GM12874 (cell line): ENCODE results near the gene C1QA.

ENCODE experiments used
- CTCF ChIP-seq: IDR thresholded peaks from 2 replicates; pipeline ENCODE4 v1.5.1; 2011; ENCODE audit warnings: low read depth, mild to moderate bottlenecking, control low read depth, low read length, moderate library complexity; ENCODE audit not compliant: insufficient read depth

Gene C1QA

GRCh38 chr1:22677931-22678896 lies 41.8 kb downstream of the C1QA start:
- TF ChIP-seq CTCF, result no peak

GRCh38 chr1:22680726-22681125 lies 44.3 kb downstream of the C1QA start:
- no peak for TF ChIP-seq CTCF

GRCh38 chr1:22681556-22682276 lies 45.3 kb downstream of the C1QA start:
- no peak for TF ChIP-seq CTCF

- TF ChIP-seq CTCF, result no peak
Observed at GRCh38 chr1:22683547-22683946, 47.1 kb downstream of the C1QA start.

- TF ChIP-seq CTCF, result no peak
Observed at GRCh38 chr1:22685591-22686059, 49.2 kb downstream of the C1QA start.

- TF ChIP-seq CTCF, result no peak
Observed at GRCh38 chr1:22687191-22687590, 50.8 kb downstream of the C1QA start.

- TF ChIP-seq CTCF, result no peak
Observed at GRCh38 chr1:22688466-22688865, 52.0 kb downstream of the C1QA start.
